HEK293 (cell line): ENCODE results near the gene CHRNA10.

Experiments used
- CTCF ChIA-PET: fragments of 350-600 bp; formaldehyde crosslinking; extraction: SDS; loops from one replicate; lab custom pipeline; 2021; ENCODE audit warnings: antibody characterized with exemption; lab: Yijun Ruan, JAX
- POLR2A ChIA-PET: fragments of 300-600 bp; formaldehyde crosslinking; extraction: SDS; loops from one replicate; lab custom pipeline; 2020; ENCODE audit warnings: antibody characterized with exemption, inconsistent platforms; lab: Yijun Ruan, JAX
- H3K27ac ChIP-seq: fragments of 200-500 bp; sonication (Bioruptor generic); 2 replicates; pipeline ENCODE4 v1.5.1; 2014; ENCODE audit warnings: low read depth, low read length, control low read depth, inconsistent platforms; ENCODE audit errors: extremely low read depth
- H3K36me3 ChIP-seq, 2 experiments: fragments of 200-500 bp in 1 of 2; sonication (Bioruptor generic) in 1 of 2; 1 replicate in 1 of 2; 2 replicates in 1 of 2; pipeline ENCODE4 v1.5.1; 2014 to 2017; ENCODE audit warnings: inconsistent platforms in 2 of 2, low read length in 2 of 2; ENCODE audit not compliant: control insufficient read depth in 2 of 2, insufficient read depth in 1 of 2
- H3K4me1 ChIP-seq: fragments of 200-500 bp; sonication (Bioruptor generic); 2 replicates; pipeline ENCODE4 v1.5.1; 2014; ENCODE audit warnings: mild to moderate bottlenecking, low read length, inconsistent platforms; ENCODE audit not compliant: control insufficient read depth, insufficient read depth
- H3K4me3 ChIP-seq: 2 replicates; pipeline ENCODE4 v1.5.1; 2011; ENCODE audit warnings: low read depth, mild to moderate bottlenecking, control low read depth, low read length, moderate library complexity
- H3K9me3 ChIP-seq: fragments of 200-500 bp; sonication (Bioruptor generic); 2 replicates; pipeline ENCODE4 v1.5.1; 2014; ENCODE audit warnings: low read depth, low read length, inconsistent platforms; ENCODE audit not compliant: control insufficient read depth, insufficient read depth
- EGR2 ChIP-seq: fragments of 450-650 bp; formaldehyde crosslinking; IDR thresholded peaks from 2 replicates; pipeline ENCODE4 v1.5.1; 2016; ENCODE audit warnings: low read depth, missing biosample characterization, missing genetic modification characterization
- KLF16 ChIP-seq: fragments of 450-650 bp; formaldehyde crosslinking; IDR thresholded peaks from 2 replicates; pipeline ENCODE4 v1.5.1; 2017; ENCODE audit warnings: missing biosample characterization, missing genetic modification characterization
- SALL2 ChIP-seq: fragments of 450-650 bp; formaldehyde crosslinking; IDR thresholded peaks from 2 replicates; pipeline ENCODE4 v1.5.0; 2017; ENCODE audit warnings: missing biosample characterization, mild to moderate bottlenecking, missing genetic modification characterization, borderline replicate concordance
- ZFP69B ChIP-seq: fragments of 450-650 bp; formaldehyde crosslinking; IDR thresholded peaks from 2 replicates; pipeline ENCODE4 v1.5.1; 2016; ENCODE audit warnings: missing biosample characterization, missing genetic modification characterization
- ZNF10 ChIP-seq: fragments of 450-650 bp; formaldehyde crosslinking; IDR thresholded peaks from 2 replicates; pipeline ENCODE4 v1.5.1; 2017; ENCODE audit warnings: missing biosample characterization, missing genetic modification characterization
- ZNF114 ChIP-seq: fragments of 450-650 bp; formaldehyde crosslinking; IDR thresholded peaks from 2 replicates; pipeline ENCODE4 v1.5.0; 2017; ENCODE audit warnings: missing biosample characterization, missing genetic modification characterization
- ZNF202 ChIP-seq: fragments of 450-650 bp; formaldehyde crosslinking; IDR thresholded peaks from 2 replicates; pipeline ENCODE4 v1.5.1; 2016; ENCODE audit warnings: missing biosample characterization, missing genetic modification characterization, borderline replicate concordance
- ZNF248 ChIP-seq: fragments of 450-650 bp; formaldehyde crosslinking; IDR thresholded peaks from 2 replicates; pipeline ENCODE4 v1.5.1; 2017; ENCODE audit warnings: missing biosample characterization, missing genetic modification characterization
- ZNF366 ChIP-seq: fragments of 450-650 bp; formaldehyde crosslinking; conservative IDR thresholded peaks from 2 replicates; pipeline ENCODE4 v1.5.1; 2016; ENCODE audit warnings: missing biosample characterization, missing genetic modification characterization
- ZNF423 ChIP-seq: fragments of 450-650 bp; formaldehyde crosslinking; IDR thresholded peaks from 2 replicates; pipeline ENCODE4 v1.5.1; 2016; ENCODE audit warnings: missing biosample characterization, missing genetic modification characterization
- ZNF529 ChIP-seq: fragments of 450-650 bp; formaldehyde crosslinking; IDR thresholded peaks from 2 replicates; pipeline ENCODE4 v1.5.1; 2017; ENCODE audit warnings: missing genetic modification characterization, missing biosample characterization; ENCODE audit not compliant: insufficient replicate concordance
- ZNF610 ChIP-seq: fragments of 450-650 bp; formaldehyde crosslinking; IDR thresholded peaks from 2 replicates; pipeline ENCODE4 v1.5.1; 2016; ENCODE audit warnings: missing biosample characterization, missing genetic modification characterization, borderline replicate concordance
- ZNF629 ChIP-seq: fragments of 450-650 bp; formaldehyde crosslinking; IDR thresholded peaks from 2 replicates; pipeline ENCODE4 v1.5.1; 2017; ENCODE audit warnings: missing biosample characterization, missing genetic modification characterization
- ZNF658 ChIP-seq: fragments of 450-650 bp; formaldehyde crosslinking; IDR thresholded peaks from 2 replicates; pipeline ENCODE4; 2016; ENCODE audit warnings: missing biosample characterization, missing genetic modification characterization
- ZNF791 ChIP-seq: fragments of 450-650 bp; formaldehyde crosslinking; IDR thresholded peaks from 2 replicates; pipeline ENCODE4 v1.5.1; 2016; ENCODE audit warnings: missing biosample characterization, missing genetic modification characterization
- TF ChIP-seq, protein P1 (sequence below): fragments of 450-650 bp; formaldehyde crosslinking; IDR thresholded peaks from 2 replicates; pipeline ENCODE4 v1.5.1; 2016; ENCODE audit warnings: missing biosample characterization, missing genetic modification characterization
- TF ChIP-seq, protein P2 (sequence below): fragments of 450-650 bp; IDR thresholded peaks from 2 replicates; pipeline ENCODE4 v1.5.1; 2018; ENCODE audit warnings: missing biosample characterization, mild to moderate bottlenecking, missing genetic modification characterization
- TF ChIP-seq, protein P3 (sequence below): fragments of 450-650 bp; formaldehyde crosslinking; IDR thresholded peaks from 2 replicates; pipeline ENCODE4 v1.5.1; 2016; ENCODE audit warnings: missing biosample characterization, missing genetic modification characterization
- TF ChIP-seq, protein P4 (sequence below): fragments of 450-650 bp; formaldehyde crosslinking; optimal IDR thresholded peaks from 2 replicates; pipeline ENCODE3; 2016; ENCODE audit warnings: missing biosample characterization, mild to moderate bottlenecking, missing genetic modification characterization

The CHRNA10 gene

DNA sequence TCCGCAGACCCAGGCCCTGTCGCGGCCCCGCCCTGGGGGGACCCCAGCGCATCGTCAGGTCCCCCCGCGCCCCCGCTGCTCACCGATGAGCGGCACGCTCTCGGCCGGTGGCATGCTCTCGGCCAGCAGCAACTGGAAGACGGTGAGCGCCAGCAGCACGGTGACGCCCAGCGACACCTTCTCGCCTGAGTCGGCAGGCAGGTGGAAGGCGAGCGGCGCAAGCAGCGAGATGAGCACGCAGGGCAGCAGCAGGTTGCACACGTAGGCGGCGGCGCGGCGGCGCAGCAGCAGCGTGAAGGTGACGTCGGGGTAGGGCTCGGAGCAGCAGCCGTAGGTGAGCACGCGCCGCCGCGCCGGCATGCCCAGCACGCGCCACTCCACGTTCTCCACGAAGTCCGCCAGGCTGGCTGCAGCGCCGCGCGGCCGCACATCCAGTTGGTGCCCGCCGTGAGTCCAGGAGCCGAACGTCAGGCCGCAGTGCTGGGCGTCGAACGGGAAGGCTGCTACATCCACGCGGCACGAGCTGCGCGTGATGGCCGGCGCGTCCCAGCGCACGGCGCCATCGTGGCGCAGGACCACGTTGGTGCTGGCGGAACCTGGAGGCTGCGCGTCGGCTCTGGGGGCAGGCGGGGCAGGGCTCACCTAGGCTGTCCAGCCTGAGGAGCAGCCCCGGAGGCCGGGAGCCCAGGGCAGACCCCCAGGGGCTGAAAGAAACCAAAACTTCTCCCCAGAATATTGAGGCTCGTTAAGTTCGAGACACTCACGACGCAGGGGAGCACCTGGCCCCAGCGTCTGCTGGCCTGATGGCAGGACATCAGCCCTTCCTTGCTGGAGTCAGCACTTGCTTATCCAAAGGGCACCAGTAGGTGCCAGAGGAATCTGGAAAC is 3.8 kb downstream of the CHRNA10 start:
- ChIA-PET CTCF (no interaction called here), POLR2A (no interaction called here)
- H3K36me3 ChIP-seq, result peaks cover 0 to 78% of the 10 kb centered on the region in 2 experiments; a peak in 1 of 3 replicates
- H3K4me3 ChIP-seq, result no peak overlapping the region
- no peak for TF ChIP-seq ZNF366
- no peak for TF ChIP-seq ZNF529 (tag by site-specific recombination)
- no peak for TF ChIP-seq ZNF791 (tag by site-specific recombination)
- no peak for TF ChIP-seq ZNF202 (tag by site-specific recombination)
- TF ChIP-seq ZNF114 (tag by site-specific recombination), result no peak
- TF ChIP-seq, protein P1, sequence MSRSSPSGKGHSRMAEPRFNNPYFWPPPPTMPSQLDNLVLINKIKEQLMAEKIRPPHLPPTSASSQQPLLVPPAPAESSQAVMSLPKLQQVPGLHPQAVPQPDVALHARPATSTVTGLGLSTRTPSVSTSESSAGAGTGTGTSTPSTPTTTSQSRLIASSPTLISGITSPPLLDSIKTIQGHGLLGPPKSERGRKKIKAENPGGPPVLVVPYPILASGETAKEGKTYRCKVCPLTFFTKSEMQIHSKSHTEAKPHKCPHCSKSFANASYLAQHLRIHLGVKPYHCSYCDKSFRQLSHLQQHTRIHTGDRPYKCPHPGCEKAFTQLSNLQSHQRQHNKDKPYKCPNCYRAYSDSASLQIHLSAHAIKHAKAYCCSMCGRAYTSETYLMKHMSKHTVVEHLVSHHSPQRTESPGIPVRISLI (tag by site-specific recombination), result no peak
- no peak for TF ChIP-seq ZFP69B
- TF ChIP-seq ZNF10 (tag by site-specific recombination), result no peak
- no peak for TF ChIP-seq ZNF658 (tag by site-specific recombination)
- TF ChIP-seq ZNF423 (tag by site-specific recombination), result no peak
- TF ChIP-seq, protein P2, sequence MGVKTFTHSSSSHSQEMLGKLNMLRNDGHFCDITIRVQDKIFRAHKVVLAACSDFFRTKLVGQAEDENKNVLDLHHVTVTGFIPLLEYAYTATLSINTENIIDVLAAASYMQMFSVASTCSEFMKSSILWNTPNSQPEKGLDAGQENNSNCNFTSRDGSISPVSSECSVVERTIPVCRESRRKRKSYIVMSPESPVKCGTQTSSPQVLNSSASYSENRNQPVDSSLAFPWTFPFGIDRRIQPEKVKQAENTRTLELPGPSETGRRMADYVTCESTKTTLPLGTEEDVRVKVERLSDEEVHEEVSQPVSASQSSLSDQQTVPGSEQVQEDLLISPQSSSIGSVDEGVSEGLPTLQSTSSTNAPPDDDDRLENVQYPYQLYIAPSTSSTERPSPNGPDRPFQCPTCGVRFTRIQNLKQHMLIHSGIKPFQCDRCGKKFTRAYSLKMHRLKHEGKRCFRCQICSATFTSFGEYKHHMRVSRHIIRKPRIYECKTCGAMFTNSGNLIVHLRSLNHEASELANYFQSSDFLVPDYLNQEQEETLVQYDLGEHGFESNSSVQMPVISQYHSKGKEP, result no peak
- no peak for TF ChIP-seq KLF16 (tag by site-specific recombination)
- TF ChIP-seq, protein P3, sequence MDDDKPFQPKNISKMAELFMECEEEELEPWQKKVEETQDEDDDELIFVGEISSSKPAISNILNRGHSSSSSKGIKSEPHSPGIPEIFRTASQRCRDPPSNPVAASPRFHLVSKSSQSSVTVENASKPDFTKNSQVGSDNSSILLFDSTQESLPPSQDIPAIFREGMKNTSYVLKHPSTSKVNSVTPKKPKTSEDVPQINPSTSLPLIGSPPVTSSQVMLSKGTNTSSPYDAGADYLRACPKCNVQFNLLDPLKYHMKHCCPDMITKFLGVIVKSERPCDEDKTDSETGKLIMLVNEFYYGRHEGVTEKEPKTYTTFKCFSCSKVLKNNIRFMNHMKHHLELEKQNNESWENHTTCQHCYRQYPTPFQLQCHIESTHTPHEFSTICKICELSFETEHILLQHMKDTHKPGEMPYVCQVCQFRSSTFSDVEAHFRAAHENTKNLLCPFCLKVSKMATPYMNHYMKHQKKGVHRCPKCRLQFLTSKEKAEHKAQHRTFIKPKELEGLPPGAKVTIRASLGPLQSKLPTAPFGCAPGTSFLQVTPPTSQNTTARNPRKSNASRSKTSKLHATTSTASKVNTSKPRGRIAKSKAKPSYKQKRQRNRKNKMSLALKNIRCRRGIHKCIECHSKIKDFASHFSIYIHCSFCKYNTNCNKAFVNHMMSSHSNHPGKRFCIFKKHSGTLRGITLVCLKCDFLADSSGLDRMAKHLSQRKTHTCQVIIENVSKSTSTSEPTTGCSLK (tag by site-specific recombination), result no peak
- no peak for TF ChIP-seq ZNF629 (tag by site-specific recombination)
- TF ChIP-seq SALL2 (tag by site-specific recombination), result no peak
- TF ChIP-seq EGR2 (tag by site-specific recombination), result no peak
- TF ChIP-seq ZNF248 (tag by site-specific recombination), result no peak
- no peak for TF ChIP-seq ZNF610
- TF ChIP-seq, protein P4, sequence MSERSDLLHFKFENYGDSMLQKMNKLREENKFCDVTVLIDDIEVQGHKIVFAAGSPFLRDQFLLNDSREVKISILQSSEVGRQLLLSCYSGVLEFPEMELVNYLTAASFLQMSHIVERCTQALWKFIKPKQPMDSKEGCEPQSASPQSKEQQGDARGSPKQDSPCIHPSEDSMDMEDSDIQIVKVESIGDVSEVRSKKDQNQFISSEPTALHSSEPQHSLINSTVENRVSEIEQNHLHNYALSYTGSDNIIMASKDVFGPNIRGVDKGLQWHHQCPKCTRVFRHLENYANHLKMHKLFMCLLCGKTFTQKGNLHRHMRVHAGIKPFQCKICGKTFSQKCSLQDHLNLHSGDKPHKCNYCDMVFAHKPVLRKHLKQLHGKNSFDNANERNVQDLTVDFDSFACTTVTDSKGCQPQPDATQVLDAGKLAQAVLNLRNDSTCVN (tag by site-specific recombination), result no peak
- H3K9me3 ChIP-seq, result no peaks in the 10 kb centered on the region
- H3K4me1 ChIP-seq, result no peaks in the 10 kb centered on the region
- no peak overlapping the region for H3K27ac ChIP-seq
